Neuronal stem cell (in vitro differentiated cells): Measurements from ENCODE around the gene ZNF417. TPM values are rescaled to one million over a fixed set of nuclear protein-coding genes. Genes with fewer than 3 reads are reported as not detected.
"Not testable (repeated sequence)": the region's sequence is repeated elsewhere in the genome, so short reads cannot be mapped to it uniquely, and the experiment has no call there.

Source experiments
- DNase-seq: peaks from one replicate; pipeline ENCODE4 v3.0.0-alpha.2; 2013; ENCODE audit warnings: low spot score
- H2AFZ ChIP-seq: one replicate; pipeline ENCODE4 v1.6.1; 2013; ENCODE audit warnings: mild to moderate bottlenecking, low read length, inconsistent platforms
- H2AK5ac ChIP-seq: 2 replicates; pipeline ENCODE4 v1.6.1; 2013; ENCODE audit warnings: low read depth, mild to moderate bottlenecking, inconsistent platforms, low read length, moderate library complexity, mixed read lengths
- H2BK120ac ChIP-seq: 2 replicates; pipeline ENCODE4 v1.6.1; 2013; ENCODE audit warnings: low read depth, mild to moderate bottlenecking, inconsistent platforms, low read length, moderate library complexity, mixed read lengths
- H2BK12ac ChIP-seq: one replicate; pipeline ENCODE4 v1.6.1; 2013; ENCODE audit warnings: low read length, inconsistent platforms
- H2BK15ac ChIP-seq: 2 replicates; pipeline ENCODE4 v1.6.1; 2013; ENCODE audit warnings: mild to moderate bottlenecking, low read length, inconsistent platforms, mixed read lengths
- H2BK5ac ChIP-seq: one replicate; pipeline ENCODE4 v1.6.1; 2013; ENCODE audit warnings: inconsistent platforms, mild to moderate bottlenecking, low read length, moderate library complexity
- H3K14ac ChIP-seq: one replicate; pipeline ENCODE4 v1.6.1; 2013; ENCODE audit warnings: low read length, inconsistent platforms
- H3K18ac ChIP-seq: 2 replicates; pipeline ENCODE4 v1.6.1; 2013; ENCODE audit warnings: low read length, inconsistent platforms
- H3K23ac ChIP-seq: 2 replicates; pipeline ENCODE4 v1.6.1; 2013; ENCODE audit warnings: low read depth, mild to moderate bottlenecking, mixed read lengths, low read length, inconsistent platforms; ENCODE audit not compliant: poor library complexity
- H3K27ac ChIP-seq: replicated peaks from 3 replicates; pipeline ENCODE4 v1.5.1; 2013; ENCODE audit warnings: low read length, inconsistent platforms
- H3K27me3 ChIP-seq, 3 experiments: 2 replicates each; pipeline ENCODE4 v1.6.1; 2013; ENCODE audit warnings: low read length in 3 of 3, mild to moderate bottlenecking in 2 of 3, inconsistent platforms in 1 of 3, low read depth in 1 of 3, mixed read lengths in 1 of 3, moderate library complexity in 1 of 3; ENCODE audit not compliant: control insufficient read depth in 3 of 3, insufficient read depth in 3 of 3
- H3K36me3 ChIP-seq, 2 donors: replicated peaks in 1 of 2; 2 replicates each; pipeline ENCODE4 v1.6.1; 2013; ENCODE audit warnings: low read length in 2 of 2; ENCODE audit not compliant: control insufficient read depth in 2 of 2, insufficient read depth in 2 of 2
- H3K4ac ChIP-seq: 2 replicates; pipeline ENCODE4 v1.6.1; 2013; ENCODE audit warnings: inconsistent platforms, mild to moderate bottlenecking, low read length, moderate library complexity
- H3K4me1 ChIP-seq, 2 donors: 1 replicate in 1 of 2; 2 replicates in 1 of 2; pipeline ENCODE4 v1.6.1; 2013; ENCODE audit warnings: low read length in 2 of 2, low read depth in 1 of 2; ENCODE audit not compliant: control insufficient read depth in 2 of 2, insufficient read depth in 1 of 2
- H3K4me2 ChIP-seq: one replicate; pipeline ENCODE4 v1.6.1; 2013; ENCODE audit warnings: mild to moderate bottlenecking, low read length, inconsistent platforms; ENCODE audit not compliant: insufficient read depth, poor library complexity, severe bottlenecking
- H3K4me3 ChIP-seq, 2 donors: 2 replicates each; pipeline ENCODE4 v1.5.1; 2013; ENCODE audit warnings: low read length in 2 of 2, mild to moderate bottlenecking in 2 of 2, inconsistent platforms in 1 of 2, moderate library complexity in 1 of 2
- H3K79me1 ChIP-seq: one replicate; pipeline ENCODE4 v1.6.1; 2013; ENCODE audit warnings: low read depth, mild to moderate bottlenecking, inconsistent platforms, low read length, moderate library complexity
- H3K9ac ChIP-seq: one replicate; pipeline ENCODE4 v1.6.1; 2013; ENCODE audit warnings: mild to moderate bottlenecking, low read depth, low read length, inconsistent platforms; ENCODE audit not compliant: poor library complexity
- H3K9me3 ChIP-seq, 2 donors: replicated peaks in 1 of 2; 2 replicates each; pipeline versions ENCODE3 to v1.6.1; 2013; ENCODE audit warnings: low read length in 2 of 2, mild to moderate bottlenecking in 2 of 2, inconsistent platforms in 1 of 2, low read depth in 1 of 2, mixed read lengths in 1 of 2, moderate library complexity in 1 of 2; ENCODE audit not compliant: control insufficient read depth in 2 of 2, insufficient read depth in 1 of 2
- H4K8ac ChIP-seq: one replicate; pipeline ENCODE4 v1.6.1; 2013; ENCODE audit warnings: low read depth, mild to moderate bottlenecking, inconsistent platforms, low read length, moderate library complexity
- H4K91ac ChIP-seq: one replicate; pipeline ENCODE4 v1.6.1; 2013; ENCODE audit warnings: low read length, low read depth, mild to moderate bottlenecking, inconsistent platforms; ENCODE audit not compliant: poor library complexity
- WGBS, 2 donors: extraction: QIAGEN DNeasy Blood & Tissue Kit; methylation state at CpG; one replicate each; pipeline ENCODE4 v1.1.7; 2013; ENCODE audit warnings: missing lambda C conversion rate in 2 of 2, mixed read lengths in 1 of 2; ENCODE audit not compliant: insufficient read length in 2 of 2, insufficient replicate concordance in 1 of 2; ENCODE audit errors: extremely low coverage in 2 of 2; 5-methylcytosine and 5-hydroxymethylcytosine counted together
- polyA plus RNA-seq, 2 experiments: library from polyadenylated mRNA; stranded (reverse); fragments of 200-250 nt; gene quantifications; one replicate each; pipeline ENCODE4 v1.2.3, GENCODE V29; 2013

ZNF417 gene
- polyA plus RNA-seq (2013, experiment 1 of 2), result 6.8 TPM
- 7.6 TPM for polyA plus RNA-seq (2013, experiment 2 of 2)

GRCh38 chr19:57916168-57916995, at the start of gene ZNF417:
ZNF417 (minus strand) TSS chr19:57916592; CDS start chr19:57916411, 181 bp downstream.
- H2BK120ac ChIP-seq, H2BK5ac ChIP-seq, H3K4me1 ChIP-seq, H3K27me3 ChIP-seq, H2BK15ac ChIP-seq, H2AK5ac ChIP-seq, H3K4ac ChIP-seq, H3K14ac ChIP-seq, H4K8ac ChIP-seq, H2BK12ac ChIP-seq, H4K91ac ChIP-seq, H3K18ac ChIP-seq: not testable (repeated sequence)
- Histone ChIP-seq H3K4me3 (peak within 1 kb of the TSS; percentile 53 to 90), H3K9ac (peak within 1 kb of the TSS; percentile 32), H3K9me3 (peaks cover 2 to 34% of the 10 kb centered on the region in 2 donors), H3K4me2 (peak within 1 kb of the TSS; percentile 66), H3K79me1 (peaks cover 12% of the 10 kb centered on the region), H3K36me3 (peaks cover 14 to 71% of the 10 kb centered on the region in 2 donors), H3K27ac (peak within 1 kb of the TSS; percentile 58), H3K23ac (peak within 1 kb of the TSS; percentile 34), H2AFZ (peak within 1 kb of the TSS; percentile 81)
- WGBS, 2 donors, result no CpG with 5 or more reads among the region's 51 CpGs
- DNase-seq, result peak; percentile 96

- no peak overlapping the region for H4K91ac ChIP-seq
- no peak overlapping the region for H3K4ac ChIP-seq
- no peaks in the 10 kb centered on the region for H3K36me3 ChIP-seq
- no peak overlapping the region for H2BK5ac ChIP-seq
- H3K9ac ChIP-seq, result no peak overlapping the region
- H2BK120ac ChIP-seq, result no peak overlapping the region
- H4K8ac ChIP-seq, result no peak overlapping the region
- DNase-seq, result no peak
- no peak overlapping the region for H2BK12ac ChIP-seq
- H3K23ac ChIP-seq, result no peak overlapping the region
- H3K18ac ChIP-seq, result no peak overlapping the region
- no peaks in the 10 kb centered on the region for H3K27me3 ChIP-seq
- no peak overlapping the region for H3K14ac ChIP-seq
- H2AK5ac ChIP-seq, result no peak overlapping the region
- no peak overlapping the region for H2BK15ac ChIP-seq
- H3K9me3 ChIP-seq, result peaks cover 22 to 44% of the 10 kb centered on the region in 2 donors
- no peak overlapping the region for H2AFZ ChIP-seq
- no peaks in the 10 kb centered on the region for H3K4me1 ChIP-seq
- H3K4me3 ChIP-seq, result no peak overlapping the region
- no peak overlapping the region for H3K4me2 ChIP-seq
- no peak overlapping the region for H3K27ac ChIP-seq
- no CpG with 5 or more reads among the region's 8 CpGs for WGBS, 2 donors
- no peaks in the 10 kb centered on the region for H3K79me1 ChIP-seq
Observed at GRCh38 chr19:57964761-57965160, 48.4 kb upstream of the ZNF417 start.

- Histone ChIP-seq H4K91ac (no peak overlapping the region), H3K18ac (no peak overlapping the region)
Observed at GRCh38 chr19:57961785-57962184, 45.4 kb upstream of the ZNF417 start.

GRCh38 chr19:57954996-57955395, 38.6 kb upstream of the ZNF417 start:
- Histone ChIP-seq H3K18ac (no peak overlapping the region), H3K4me3 (no peak overlapping the region), H3K36me3 (no peaks in the 10 kb centered on the region), H4K8ac (no peak overlapping the region), H2BK12ac (no peak overlapping the region), H3K9ac (no peak overlapping the region), H4K91ac (no peak overlapping the region), H3K4me1 (no peaks in the 10 kb centered on the region), H3K23ac (no peak overlapping the region), H3K9me3 (peaks cover 35 to 36% of the 10 kb centered on the region in 2 donors), H2BK15ac (no peak overlapping the region), H3K14ac (no peak overlapping the region), H3K79me1 (no peaks in the 10 kb centered on the region), H2AK5ac (no peak overlapping the region), H2BK120ac (no peak overlapping the region), H2BK5ac (no peak overlapping the region), H3K4me2 (no peak overlapping the region), H3K27ac (no peak overlapping the region), H2AFZ (no peak overlapping the region), H3K27me3 (no peaks in the 10 kb centered on the region), H3K4ac (no peak overlapping the region)
- WGBS, 2 donors, result no CpG with 5 or more reads among the region's 4 CpGs
- no peak for DNase-seq

More at GRCh38 chr19:57961785-57962184, 45.4 kb upstream of the ZNF417 start:
- no CpG with 5 or more reads among the region's 1 CpG for WGBS, 2 donors
- H2BK5ac ChIP-seq, result no peak overlapping the region
- no peak overlapping the region for H3K4me3 ChIP-seq
- no peak for DNase-seq
- H3K9ac ChIP-seq, result no peak overlapping the region
- no peak overlapping the region for H2BK120ac ChIP-seq
- H3K27me3 ChIP-seq, result no peaks in the 10 kb centered on the region
- H3K4me2 ChIP-seq, result no peak overlapping the region
- H3K27ac ChIP-seq, result no peak overlapping the region
- H3K4me1 ChIP-seq, result no peaks in the 10 kb centered on the region
- H3K9me3 ChIP-seq, result peaks cover 19 to 43% of the 10 kb centered on the region in 2 donors
- H3K14ac ChIP-seq, result no peak overlapping the region
- H2BK12ac ChIP-seq, result no peak overlapping the region
- H3K4ac ChIP-seq, result no peak overlapping the region
- no peak overlapping the region for H2AFZ ChIP-seq
- H3K23ac ChIP-seq, result no peak overlapping the region
- H3K36me3 ChIP-seq, result no peaks in the 10 kb centered on the region
- no peak overlapping the region for H4K8ac ChIP-seq
- H2BK15ac ChIP-seq, result no peak overlapping the region
- no peak overlapping the region for H2AK5ac ChIP-seq
- no peaks in the 10 kb centered on the region for H3K79me1 ChIP-seq
